GM21390 (cell line): ENCODE data around the gene FOXJ2.
"Not testable (repeated sequence)": the region's sequence is repeated elsewhere in the genome, so short reads cannot be mapped to it uniquely, and the experiment has no call there.

Source experiments
- ATAC-seq: cut with Tn5 transposase; IDR thresholded peaks from one replicate; pipeline ENCODE4 v1.9.1; 2021; ENCODE audit not compliant: unreplicated experiment

Gene FOXJ2

DNA sequence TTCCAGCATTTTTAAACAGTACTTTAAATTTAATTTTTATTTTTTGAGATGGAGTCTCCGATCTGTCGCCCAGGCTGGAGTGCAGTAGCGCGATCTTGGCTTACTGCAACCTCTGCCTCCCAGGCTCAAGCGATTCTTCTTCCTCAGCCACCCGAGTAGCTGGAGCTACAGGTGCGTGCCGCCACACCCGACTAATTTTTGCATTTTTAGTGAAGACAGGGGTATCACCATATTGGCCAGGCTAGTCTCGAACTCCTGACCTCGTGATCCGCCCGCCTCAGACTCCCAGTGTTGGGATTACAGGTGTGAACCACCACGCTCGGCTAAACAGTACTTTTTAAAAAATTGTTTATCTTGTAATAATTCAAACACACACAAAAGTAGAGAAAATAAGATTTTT is 4.2 kb upstream of the FOXJ2 start:
- ATAC-seq: no peak

GRCh38 chr12:8030189-8030588 is 2.3 kb upstream of the FOXJ2 start:
- no peak for ATAC-seq

GRCh38 chr12:8031017-8031416 is 1.5 kb upstream of the FOXJ2 start:
- not testable (repeated sequence) for ATAC-seq

- no peak for ATAC-seq
Observed at GRCh38 chr12:8031872-8032241, 659 bp upstream of the FOXJ2 start.

DNA sequence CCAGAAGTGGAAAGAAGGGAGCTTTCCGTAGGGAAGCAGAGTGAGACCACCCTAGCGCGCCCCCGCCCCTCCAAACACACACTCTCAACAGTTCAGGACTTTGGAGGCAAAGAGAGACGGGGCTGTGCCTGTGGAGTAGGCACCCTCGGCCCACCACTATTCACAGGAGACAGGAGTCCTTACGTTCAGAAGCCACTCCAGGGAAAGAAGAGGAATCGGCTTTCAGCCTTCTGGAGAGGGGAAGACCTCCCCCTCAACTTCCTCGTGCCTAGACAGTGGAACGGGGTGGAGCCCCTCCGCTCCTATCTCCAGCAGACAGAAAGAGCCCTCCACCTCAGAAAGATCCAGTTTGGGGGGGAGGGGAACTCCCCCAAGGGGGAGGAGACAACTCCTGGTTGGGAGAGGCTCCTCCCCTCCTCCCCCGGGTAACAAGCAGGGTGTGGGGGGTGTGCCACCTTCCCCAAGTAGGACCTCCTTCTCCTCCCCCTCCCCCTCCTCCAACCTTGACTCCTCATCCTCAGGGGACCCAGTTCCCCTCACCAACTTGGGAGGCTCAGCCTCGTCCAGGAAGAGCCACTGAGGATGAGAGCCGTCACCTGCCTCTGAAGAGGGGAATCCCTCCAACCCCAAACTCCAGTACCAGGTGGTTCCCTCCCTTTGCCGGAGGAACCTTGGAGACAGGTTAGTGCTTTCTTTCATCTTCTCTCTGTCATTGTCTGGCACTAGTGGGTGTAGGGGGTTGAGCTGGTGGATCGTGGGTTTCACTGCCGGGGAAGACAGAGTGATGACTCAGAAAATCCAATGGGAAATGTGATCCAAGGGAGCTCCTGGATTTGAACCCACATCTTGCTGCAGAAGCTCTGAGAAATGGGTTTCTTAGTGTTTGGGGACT is 883 bp downstream of the FOXJ2 start:
- peak; percentile 20 for ATAC-seq

DNA sequence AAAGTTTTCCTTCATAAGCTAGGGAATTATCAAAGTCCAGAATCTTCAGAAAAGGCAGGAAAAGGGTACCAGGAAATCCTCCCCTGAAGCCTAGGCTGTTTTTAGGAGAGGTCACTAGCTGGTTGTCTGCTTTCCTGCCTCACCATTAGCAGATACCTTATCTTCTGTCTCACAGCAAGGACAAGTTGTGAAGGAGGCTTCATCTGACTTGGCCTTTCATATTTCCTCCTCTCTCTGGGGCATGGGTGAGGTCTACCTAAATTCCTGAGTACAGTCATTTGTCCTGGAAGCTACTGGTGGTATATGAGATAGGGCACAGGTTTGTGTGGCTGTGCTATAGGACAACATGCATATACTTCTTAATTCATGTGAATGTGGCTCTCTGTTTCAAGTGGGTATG is 2.3 kb downstream of the FOXJ2 start:
- ATAC-seq: no peak

DNA sequence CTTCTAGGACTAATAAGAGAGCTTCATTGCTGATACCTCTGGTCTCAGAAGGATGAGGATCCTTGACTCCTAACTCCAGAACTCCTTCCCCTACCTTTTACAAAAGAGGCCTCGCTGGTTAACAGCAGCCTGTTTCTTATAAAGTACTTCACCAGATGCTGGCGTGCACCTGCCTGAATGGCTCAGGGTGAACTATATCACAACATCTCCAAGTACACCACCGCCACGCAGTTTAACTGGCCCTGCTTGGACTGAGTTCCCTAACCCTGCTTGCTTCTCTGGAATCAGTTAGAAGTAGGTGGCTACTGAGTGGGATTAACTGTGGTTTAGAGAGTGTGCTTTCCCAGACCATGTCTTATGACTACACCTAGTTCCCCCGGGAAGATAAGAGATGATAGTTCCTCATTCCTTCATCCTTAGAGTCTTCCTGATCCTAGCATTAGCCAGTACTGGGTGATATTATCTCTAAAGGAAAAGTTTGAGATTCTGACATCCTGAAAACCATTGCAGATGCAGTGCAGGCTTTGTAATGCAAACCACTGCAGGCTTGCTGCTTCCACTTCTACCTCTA is 3.0 kb downstream of the FOXJ2 start:
- no peak for ATAC-seq

GRCh38 chr12:8036346-8036745 is 3.8 kb downstream of the FOXJ2 start:
- ATAC-seq: no peak

DNA sequence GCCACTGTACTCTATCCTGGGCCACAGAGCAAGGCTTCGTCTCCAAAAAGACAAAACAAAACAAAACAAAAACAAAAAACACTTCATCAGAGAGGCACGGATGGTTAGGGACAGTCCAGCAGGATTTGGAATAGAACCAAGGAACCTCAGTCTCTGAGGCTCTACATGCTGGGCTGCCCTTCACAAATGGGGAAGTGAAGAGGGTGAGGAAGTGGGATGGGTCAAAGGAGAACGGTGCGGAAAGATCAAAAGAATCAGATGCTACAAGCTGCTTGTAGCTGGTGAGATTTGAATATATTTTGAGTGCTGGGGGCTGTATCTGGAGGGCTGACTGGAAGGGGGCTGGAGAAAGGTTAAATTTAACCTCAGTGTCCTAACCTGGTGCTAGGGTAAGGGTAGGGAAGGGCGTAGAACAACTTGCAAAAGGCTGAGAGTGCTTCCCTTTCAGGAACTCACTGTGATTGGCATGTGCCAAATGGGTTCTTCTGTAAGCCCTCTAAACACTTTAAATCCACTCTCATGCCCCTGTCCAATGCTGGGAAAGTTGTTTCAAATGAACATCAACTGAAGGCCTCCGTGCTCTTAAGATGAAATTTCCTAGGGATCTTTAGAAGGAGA is 4.6 kb downstream of the FOXJ2 start:
- no peak for ATAC-seq

- ATAC-seq: no peak
Observed at GRCh38 chr12:8037947-8038346, 5.4 kb downstream of the FOXJ2 start.

- no peak for ATAC-seq
Observed at GRCh38 chr12:8038659-8039114, 6.2 kb downstream of the FOXJ2 start.

DNA sequence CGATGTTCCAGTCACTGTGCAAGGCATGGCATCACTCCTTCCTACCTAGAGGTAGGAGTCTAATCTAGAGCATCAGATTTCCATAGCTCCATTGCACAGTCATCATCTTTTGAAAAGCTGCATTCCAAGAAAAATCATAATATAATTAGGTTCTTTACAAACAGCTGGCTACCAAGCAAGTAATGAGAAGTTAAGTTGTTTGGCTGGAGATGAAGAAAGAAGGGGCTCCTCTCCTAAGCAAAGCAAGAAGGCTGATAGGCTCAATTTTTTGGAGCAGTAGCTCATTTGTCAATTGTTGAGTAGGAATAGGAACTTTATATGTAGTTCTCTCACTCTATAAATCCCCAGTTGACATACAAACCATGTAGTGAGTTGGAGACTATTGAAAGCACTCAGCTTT is 8.3 kb downstream of the FOXJ2 start:
- no peak for ATAC-seq

DNA sequence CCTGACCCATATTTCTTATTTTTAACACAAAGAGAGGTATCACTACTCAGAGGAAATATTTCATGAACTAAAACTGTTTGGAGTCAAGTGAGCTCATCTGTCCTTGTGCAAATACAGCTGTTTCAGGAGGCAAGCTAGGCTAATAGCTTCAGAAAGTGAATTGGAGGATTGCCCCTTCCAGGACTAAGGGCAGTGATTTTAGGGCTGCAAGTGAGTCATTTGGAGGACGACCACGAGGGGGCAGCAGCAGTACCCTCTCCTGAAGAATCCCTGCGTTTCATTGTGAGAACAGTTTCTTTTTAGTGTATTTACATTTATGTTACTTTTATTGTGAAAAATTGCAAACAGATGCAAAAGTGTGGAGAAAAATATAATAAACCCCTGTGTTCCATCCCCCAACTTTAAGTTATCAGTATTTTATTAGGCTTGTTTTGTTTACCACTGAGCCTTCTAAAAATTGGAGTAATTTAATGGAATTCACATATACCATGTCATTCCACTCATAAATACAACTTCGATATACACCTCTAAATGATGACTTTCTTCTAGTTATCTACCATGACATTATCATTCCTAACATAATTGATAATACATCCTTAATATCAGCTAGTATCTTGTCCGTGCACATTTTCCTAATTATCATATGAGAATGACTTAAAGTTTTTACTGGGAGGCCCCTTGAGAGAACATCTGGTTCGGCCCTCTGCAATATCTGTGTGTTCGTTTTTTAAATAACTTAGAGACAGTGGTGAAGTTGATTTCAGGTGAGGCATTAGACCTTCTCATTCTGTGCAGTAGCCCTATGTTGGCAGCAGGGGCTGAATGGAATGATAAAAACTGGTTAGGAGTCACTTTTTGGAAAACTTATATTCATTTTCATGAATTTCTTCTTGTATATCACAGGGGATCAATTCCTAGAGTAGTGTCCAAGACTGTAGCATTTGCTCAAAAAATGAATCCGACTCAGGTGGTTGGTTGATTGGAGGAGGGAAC is 13.7 kb downstream of the FOXJ2 start:
- ATAC-seq: no peak

- ATAC-seq: no peak
Observed at GRCh38 chr12:8047842-8048241, 15.3 kb downstream of the FOXJ2 start.

DNA sequence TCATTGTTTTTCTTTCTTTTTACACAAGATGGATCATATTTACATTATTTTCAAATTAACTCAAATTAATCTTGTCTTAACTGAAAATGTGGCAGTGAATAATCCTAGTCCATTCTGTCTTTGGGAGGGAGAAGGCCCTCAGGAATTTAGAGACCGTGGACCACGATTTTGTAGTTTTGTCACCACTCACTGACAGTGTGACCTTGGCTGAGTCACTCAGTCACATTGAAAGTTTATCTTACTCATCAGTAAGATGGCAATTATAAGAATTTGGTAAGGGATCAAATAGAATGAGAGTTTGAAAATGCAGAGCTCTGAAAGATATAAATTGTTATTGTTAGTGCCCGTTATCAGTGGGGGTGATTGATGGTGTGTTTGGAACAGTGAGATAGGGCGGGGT is 16.4 kb downstream of the FOXJ2 start:
- no peak for ATAC-seq

GRCh38 chr12:8050600-8051250 is 18.2 kb downstream of the FOXJ2 start:
- no peak for ATAC-seq

GRCh38 chr12:8052679-8053078 is 20.2 kb downstream of the FOXJ2 start:
- no peak for ATAC-seq

DNA sequence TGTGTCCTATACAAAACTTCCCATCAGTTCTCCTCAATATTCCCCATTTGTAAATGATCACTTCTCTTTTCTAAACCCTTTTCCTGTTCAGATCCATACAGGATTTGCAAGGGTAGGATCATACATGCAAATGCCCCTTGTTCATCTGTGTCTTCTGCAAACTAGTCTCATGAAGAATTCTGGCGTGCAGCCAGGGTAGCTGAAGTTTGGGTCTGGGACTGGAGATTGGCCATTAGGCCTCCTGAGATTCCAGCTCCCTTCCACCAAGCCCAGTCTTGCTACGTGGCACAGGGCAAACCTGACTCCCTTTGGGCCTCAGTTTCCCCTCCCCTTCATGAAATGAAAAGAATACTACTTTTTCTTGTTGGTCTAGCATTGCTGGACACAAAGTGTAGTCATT is 22.3 kb downstream of the FOXJ2 start:
- no peak for ATAC-seq

GRCh38 chr12:8057306-8057705 is 24.8 kb downstream of the FOXJ2 start:
- no peak for ATAC-seq

GRCh38 chr12:8057839-8058238 is 25.3 kb downstream of the FOXJ2 start:
- ATAC-seq: no peak
